ENCODE data around the gene OR9A2. TPM values are rescaled to one million over a fixed set of nuclear protein-coding genes. Genes with fewer than 3 reads are reported as not detected.

OR9A2 gene
- total and polyA plus RNA-seq, 2 experiments from 2014 or later = 0.60 TPM; not detected in 1

DNA sequence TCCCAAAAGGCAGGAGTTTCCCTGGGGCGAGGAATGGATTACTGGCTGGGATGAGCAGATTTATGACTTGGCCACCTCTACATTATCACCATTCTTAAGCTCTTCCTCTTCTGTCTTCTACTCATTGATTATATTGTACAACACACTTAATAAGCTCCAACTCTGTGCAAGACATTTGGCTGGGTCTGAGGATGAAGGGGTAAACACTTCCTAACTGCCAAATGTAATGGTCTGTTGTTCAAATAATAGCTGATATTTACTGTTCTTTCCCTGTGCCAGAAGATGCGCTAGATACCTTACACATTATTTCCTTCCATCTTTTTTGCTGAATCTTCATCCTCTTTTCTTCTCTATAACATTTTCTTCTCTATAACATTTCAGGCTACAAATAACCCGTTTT is 36.8 kb upstream of the OR9A2 start:
- H3K9me3 ChIP-seq (ENCODE audit: low read depth) = no peaks in the 10 kb centered on the region
- no peaks in the 10 kb centered on the region for H3K36me3 ChIP-seq
- TF ChIP-seq, protein P1, sequence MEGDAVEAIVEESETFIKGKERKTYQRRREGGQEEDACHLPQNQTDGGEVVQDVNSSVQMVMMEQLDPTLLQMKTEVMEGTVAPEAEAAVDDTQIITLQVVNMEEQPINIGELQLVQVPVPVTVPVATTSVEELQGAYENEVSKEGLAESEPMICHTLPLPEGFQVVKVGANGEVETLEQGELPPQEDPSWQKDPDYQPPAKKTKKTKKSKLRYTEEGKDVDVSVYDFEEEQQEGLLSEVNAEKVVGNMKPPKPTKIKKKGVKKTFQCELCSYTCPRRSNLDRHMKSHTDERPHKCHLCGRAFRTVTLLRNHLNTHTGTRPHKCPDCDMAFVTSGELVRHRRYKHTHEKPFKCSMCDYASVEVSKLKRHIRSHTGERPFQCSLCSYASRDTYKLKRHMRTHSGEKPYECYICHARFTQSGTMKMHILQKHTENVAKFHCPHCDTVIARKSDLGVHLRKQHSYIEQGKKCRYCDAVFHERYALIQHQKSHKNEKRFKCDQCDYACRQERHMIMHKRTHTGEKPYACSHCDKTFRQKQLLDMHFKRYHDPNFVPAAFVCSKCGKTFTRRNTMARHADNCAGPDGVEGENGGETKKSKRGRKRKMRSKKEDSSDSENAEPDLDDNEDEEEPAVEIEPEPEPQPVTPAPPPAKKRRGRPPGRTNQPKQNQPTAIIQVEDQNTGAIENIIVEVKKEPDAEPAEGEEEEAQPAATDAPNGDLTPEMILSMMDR (IDR thresholded peaks at IDR 0.05; ENCODE audit: low read depth, low read length) = no peak
- no peaks in the 10 kb centered on the region for H3K27me3 ChIP-seq
- no peak overlapping the region for H3K4me3 ChIP-seq
- H3K27ac ChIP-seq = no peak overlapping the region
- DNase-seq (ENCODE audit: low read depth in 1 of 2, low spot score in 1 of 2) = no peak
- no peaks in the 10 kb centered on the region for H3K4me1 ChIP-seq (ENCODE audit: low read depth)

DNA sequence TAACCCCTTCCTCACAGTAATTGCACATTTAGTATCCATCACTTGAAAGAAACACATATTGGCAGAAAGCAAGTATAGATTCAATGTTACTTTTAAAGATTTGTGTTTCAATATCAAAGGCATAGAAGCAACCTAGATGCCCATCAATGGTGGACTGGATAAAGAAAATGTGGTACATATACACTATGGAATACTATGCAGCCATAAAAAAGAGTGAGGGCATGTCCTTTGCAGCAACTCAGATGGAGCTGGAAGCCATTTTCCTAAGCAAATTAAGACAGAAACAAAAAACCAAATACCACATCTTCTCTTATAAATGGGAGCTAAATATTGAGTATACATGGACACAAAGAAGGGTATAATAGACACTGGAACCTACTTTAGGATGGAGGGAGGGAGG is 28.8 kb upstream of the OR9A2 start:
- no peaks in the 10 kb centered on the region for H3K27me3 ChIP-seq
- no peak overlapping the region for H3K27ac ChIP-seq
- H3K9me3 ChIP-seq (ENCODE audit: low read depth) = no peaks in the 10 kb centered on the region
- TF ChIP-seq, protein P1 (IDR thresholded peaks at IDR 0.05; ENCODE audit: low read depth, low read length) = no peak
- no peak for DNase-seq (ENCODE audit: low read depth in 1 of 2, low spot score in 1 of 2)
- H3K4me1 ChIP-seq (ENCODE audit: low read depth) = no peaks in the 10 kb centered on the region
- H3K4me3 ChIP-seq = no peak overlapping the region
- H3K36me3 ChIP-seq = no peaks in the 10 kb centered on the region

DNA sequence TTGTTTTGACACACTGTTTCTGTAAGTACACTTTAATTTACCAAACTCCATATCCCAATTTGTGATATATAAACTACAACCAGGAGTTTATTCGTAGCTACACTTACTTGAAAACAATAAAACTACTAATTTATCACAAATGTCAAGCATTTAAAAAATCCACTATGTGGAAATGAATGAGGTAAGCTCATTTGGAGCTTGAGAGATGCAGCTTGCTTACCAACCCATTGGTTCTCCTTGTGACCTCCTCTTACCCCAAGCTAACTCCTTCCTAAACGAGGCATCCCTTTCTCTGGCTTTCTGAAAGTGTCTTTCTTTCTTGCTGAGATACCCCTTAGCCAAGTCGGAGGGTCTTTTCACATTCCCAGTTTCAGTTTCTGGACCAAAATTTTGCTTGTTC is 27.7 kb upstream of the OR9A2 start:
- Histone ChIP-seq H3K9me3 (ENCODE audit: low read depth) (no peaks in the 10 kb centered on the region), H3K27ac (no peak overlapping the region), H3K36me3 (no peaks in the 10 kb centered on the region), H3K27me3 (no peaks in the 10 kb centered on the region), H3K4me3 (no peak overlapping the region), H3K4me1 (ENCODE audit: low read depth) (no peaks in the 10 kb centered on the region)
- TF ChIP-seq, protein P1 (IDR thresholded peaks at IDR 0.05; ENCODE audit: low read depth, low read length) = no peak
- no peak for DNase-seq (ENCODE audit: low read depth in 1 of 2, low spot score in 1 of 2)

DNA sequence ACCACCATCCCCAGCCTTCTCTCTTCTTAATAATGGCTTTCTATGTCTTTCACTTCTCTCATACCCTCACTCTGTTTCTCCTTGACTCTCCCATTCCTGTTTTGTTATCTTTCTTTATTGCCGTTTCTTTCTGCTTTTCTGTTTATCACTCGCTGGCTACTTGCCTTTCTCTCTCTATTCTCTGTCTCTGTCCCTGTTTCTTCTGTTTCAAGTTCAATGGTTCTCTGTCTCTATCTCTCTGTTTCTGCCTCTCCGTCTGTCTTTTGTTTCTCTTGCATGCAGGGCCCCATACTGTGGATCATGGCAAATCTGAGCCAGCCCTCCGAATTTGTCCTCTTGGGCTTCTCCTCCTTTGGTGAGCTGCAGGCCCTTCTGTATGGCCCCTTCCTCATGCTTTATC is 25.1 kb upstream of the OR9A2 start, which contains the start of gene OR6V1:
OR6V1 (plus strand) TSS at position 301 of the 400 bp plus-strand sequence; CDS start at position 301, 0 bp downstream.
- Histone ChIP-seq H3K36me3 (no peaks in the 10 kb centered on the region), H3K4me3 (no peak within 1 kb of the TSS), H3K27me3 (no peaks in the 10 kb centered on the region), H3K27ac (no peak within 1 kb of the TSS), H3K9me3 (ENCODE audit: low read depth) (no peaks in the 10 kb centered on the region), H3K4me1 (ENCODE audit: low read depth) (no peaks in the 10 kb centered on the region)
- TF ChIP-seq, protein P1 (IDR thresholded peaks at IDR 0.05; ENCODE audit: low read depth, low read length) = no peak
- no peak for DNase-seq (ENCODE audit: low read depth in 1 of 2, low spot score in 1 of 2)

DNA sequence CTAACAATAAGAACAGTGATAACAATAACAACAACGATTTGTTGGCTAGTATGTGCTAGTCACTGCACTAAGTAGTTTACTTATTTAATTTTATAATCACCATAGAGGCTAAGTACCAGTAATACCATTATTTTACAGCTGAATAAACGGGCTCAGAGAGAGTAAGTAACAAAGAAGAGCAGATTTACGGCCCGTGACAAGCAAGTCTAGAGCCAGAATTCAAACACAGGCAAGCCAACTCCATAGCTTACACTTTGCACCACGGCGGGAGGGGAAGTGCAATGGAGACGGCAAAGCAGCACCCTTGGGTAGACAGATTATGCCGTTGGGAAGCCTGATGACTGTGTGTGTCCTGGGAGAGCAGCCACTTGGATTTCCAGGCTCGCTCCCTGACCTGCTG is 24.0 kb upstream of the OR9A2 start:
- DNase-seq (ENCODE audit: low read depth in 1 of 2, low spot score in 1 of 2) = no peak
- Histone ChIP-seq H3K4me3 (no peak overlapping the region), H3K27ac (no peak overlapping the region)

More for the DNA sequence above, 24.0 kb upstream of the OR9A2 start:
- TF ChIP-seq, protein P1 (IDR thresholded peaks at IDR 0.05; ENCODE audit: low read depth, low read length) = no peak
- Histone ChIP-seq H3K36me3 (no peaks in the 10 kb centered on the region), H3K9me3 (ENCODE audit: low read depth) (no peaks in the 10 kb centered on the region), H3K4me1 (ENCODE audit: low read depth) (no peaks in the 10 kb centered on the region), H3K27me3 (no peaks in the 10 kb centered on the region)

All from cardiac muscle cell (in vitro differentiated cells and primary cell).